Activated CD8-positive, alpha-beta memory T cell treated with anti-CD3 and anti-CD28 coated beads, Interleukin-2, amount 50 U/mL, for 1 hour (primary cell): ENCODE measurements around the gene LCN6.
"Not testable (repeated sequence)": the region's sequence is repeated elsewhere in the genome, so short reads cannot be mapped to it uniquely, and the experiment has no call there.

Experiments
- DNase-seq: peaks from one replicate; pipeline ENCODE4 v3.0.0-alpha.2; 2020; ENCODE audit errors: extremely low read depth

LCN6 gene

GRCh38 chr9:136748201-136748600, at the start of gene LCN6:
LCN6 (minus strand) TSS chr9:136748525; CDS start chr9:136748483, 42 bp downstream.
- no peak for DNase-seq

- DNase-seq = not testable (repeated sequence)
These were observed 48.5 kb upstream of the LCN6 start for GRCh38 chr9:136796775-136797347.

- no peak for DNase-seq
These were observed 48.0 kb upstream of the LCN6 start, which contains the start of gene CCDC183 for GRCh38 chr9:136796238-136796774. CCDC183 (plus strand) TSS chr9:136796338; CDS start chr9:136796398, 60 bp downstream.

GRCh38 chr9:136795000-136795348, 46.6 kb upstream of the LCN6 start:
- no peak for DNase-seq

GRCh38 chr9:136794281-136794999, 46.1 kb upstream of the LCN6 start:
- no peak for DNase-seq

- no peak for DNase-seq
These were observed 45.0 kb upstream of the LCN6 start for GRCh38 chr9:136793086-136793946.

- no peak for DNase-seq
These were observed 44.2 kb upstream of the LCN6 start for GRCh38 chr9:136792321-136793085.

- no peak for DNase-seq
These were observed 43.4 kb upstream of the LCN6 start for GRCh38 chr9:136791516-136792276.

- peak; percentile 99 for DNase-seq
These were observed 42.6 kb upstream of the LCN6 start, which contains the start of gene TMEM141 for GRCh38 chr9:136790640-136791515. TMEM141 (plus strand) TSS chr9:136791344; CDS start chr9:136791371, 27 bp downstream.

GRCh38 chr9:136789523-136789937, 41.2 kb upstream of the LCN6 start:
- DNase-seq = no peak

GRCh38 chr9:136788644-136789522, 40.6 kb upstream of the LCN6 start:
- not testable (repeated sequence) for DNase-seq

- DNase-seq = no peak
These were observed 39.5 kb upstream of the LCN6 start for GRCh38 chr9:136787690-136788400.

- DNase-seq = not testable (repeated sequence)
These were observed 38.7 kb upstream of the LCN6 start for GRCh38 chr9:136786983-136787382.

GRCh38 chr9:136786451-136786850, 38.1 kb upstream of the LCN6 start:
- DNase-seq = no peak

GRCh38 chr9:136785565-136786355, 37.4 kb upstream of the LCN6 start:
- DNase-seq = not testable (repeated sequence)

GRCh38 chr9:136784997-136785361, 36.7 kb upstream of the LCN6 start:
- DNase-seq = no peak
